ENCODE data around the gene TENM3. TPM values are rescaled to one million over a fixed set of nuclear protein-coding genes. Genes with fewer than 3 reads are reported as not detected.

TENM3 gene
- total and polyA plus RNA-seq, 5 experiments from 2014 or later, result not detected

- H3K27ac Mint-ChIP-seq, result no peak overlapping the region
- no peaks in the 10 kb centered on the region for H3K9me3 Mint-ChIP-seq
Measured at GRCh38 chr4:182489607-182490006, 246.4 kb downstream of the TENM3 start.

GRCh38 chr4:182491719-182492118 is 248.5 kb downstream of the TENM3 start:
- Mint-ChIP-seq H3K36me3 (no peaks in the 10 kb centered on the region), H3K4me1 (peaks cover 0 to 5% (median 2%) of the 10 kb centered on the region in 4 donors), H3K4me3 (no peak overlapping the region), H3K27me3 (peaks cover 1 to 6% (median 5%) of the 10 kb centered on the region in 5 donors), H3K9me3 (no peaks in the 10 kb centered on the region), H3K27ac (no peak overlapping the region)
- ATAC-seq, result no peak
- POLR2A ChIA-PET, result no interaction called here
- no peak for DNase-seq

More at GRCh38 chr4:182489607-182490006, 246.4 kb downstream of the TENM3 start:
- H3K36me3 Mint-ChIP-seq, result no peaks in the 10 kb centered on the region
- H3K4me1 Mint-ChIP-seq, result peaks cover 0 to 5% (median 2%) of the 10 kb centered on the region in 4 donors
- POLR2A ChIA-PET, result no interaction called here
- no peak for DNase-seq
- no peak for ATAC-seq
- H3K4me3 Mint-ChIP-seq, result no peak overlapping the region
- peaks cover 0 to 9% (median 6%) of the 10 kb centered on the region in 5 donors for H3K27me3 Mint-ChIP-seq

- POLR2A ChIA-PET, result no interaction called here
- Mint-ChIP-seq H3K27ac (no peak overlapping the region), H3K9me3 (no peaks in the 10 kb centered on the region), H3K4me3 (no peak overlapping the region), H3K27me3 (peaks cover 1 to 7% (median 5%) of the 10 kb centered on the region in 5 donors), H3K4me1 (peaks cover 0 to 5% (median 2%) of the 10 kb centered on the region in 4 donors), H3K36me3 (no peaks in the 10 kb centered on the region)
- DNase-seq, result no peak
- ATAC-seq, result no peak
Measured at GRCh38 chr4:182492423-182492822, 249.2 kb downstream of the TENM3 start.

- Mint-ChIP-seq H3K4me1 (peaks cover 0 to 5% (median 2%) of the 10 kb centered on the region in 4 donors), H3K36me3 (no peaks in the 10 kb centered on the region), H3K4me3 (no peak overlapping the region), H3K9me3 (no peaks in the 10 kb centered on the region), H3K27me3 (peaks cover 1 to 10% (median 7%) of the 10 kb centered on the region in 5 donors), H3K27ac (no peak overlapping the region)
- ATAC-seq (no peak), DNase-seq (no peak)
- POLR2A ChIA-PET, result no interaction called here
Measured at GRCh38 chr4:182493377-182493776, 250.2 kb downstream of the TENM3 start.

GRCh38 chr4:182494103-182494502 is 250.9 kb downstream of the TENM3 start:
- Mint-ChIP-seq H3K36me3 (no peaks in the 10 kb centered on the region), H3K4me1 (peaks cover 0 to 5% (median 2%) of the 10 kb centered on the region in 4 donors), H3K27me3 (peaks cover 7 to 10% (median 8%) of the 10 kb centered on the region in 5 donors), H3K4me3 (no peak overlapping the region), H3K9me3 (no peaks in the 10 kb centered on the region), H3K27ac (no peak overlapping the region)
- DNase-seq, result no peak
- POLR2A ChIA-PET, result no interaction called here
- ATAC-seq, result no peak

GRCh38 chr4:182495031-182495430 is 251.8 kb downstream of the TENM3 start:
- Mint-ChIP-seq H3K4me1 (peaks cover 0 to 5% (median 2%) of the 10 kb centered on the region in 4 donors), H3K9me3 (no peaks in the 10 kb centered on the region), H3K4me3 (no peak overlapping the region), H3K27me3 (peaks cover 7 to 18% (median 9%) of the 10 kb centered on the region in 5 donors), H3K27ac (no peak overlapping the region), H3K36me3 (no peaks in the 10 kb centered on the region)
- no peak for ATAC-seq
- POLR2A ChIA-PET, result no interaction called here
- no peak for DNase-seq

- ATAC-seq, result no peak
- DNase-seq, result no peak
- no peaks in the 10 kb centered on the region for H3K36me3 Mint-ChIP-seq
- H3K9me3 Mint-ChIP-seq, result no peaks in the 10 kb centered on the region
- no peak overlapping the region for H3K4me3 Mint-ChIP-seq
- H3K27ac Mint-ChIP-seq, result no peak overlapping the region
- peaks cover 4 to 21% (median 7%) of the 10 kb centered on the region in 5 donors for H3K27me3 Mint-ChIP-seq
- H3K4me1 Mint-ChIP-seq, result peaks cover 0 to 5% (median 2%) of the 10 kb centered on the region in 4 donors
- POLR2A ChIA-PET, result no interaction called here
Measured at GRCh38 chr4:182495645-182496385, 252.6 kb downstream of the TENM3 start.

- DNase-seq (no peak), ATAC-seq (no peak)
- Mint-ChIP-seq H3K9me3 (no peaks in the 10 kb centered on the region), H3K27ac (no peak overlapping the region), H3K4me1 (peaks cover 0 to 5% (median 2%) of the 10 kb centered on the region in 4 donors), H3K27me3 (peaks cover 4 to 21% (median 5%) of the 10 kb centered on the region in 5 donors), H3K36me3 (no peaks in the 10 kb centered on the region), H3K4me3 (no peak overlapping the region)
- POLR2A ChIA-PET, result no interaction called here
Measured at GRCh38 chr4:182496408-182496807, 253.2 kb downstream of the TENM3 start.

GRCh38 chr4:182502064-182502463 is 258.9 kb downstream of the TENM3 start:
- Mint-ChIP-seq H3K27me3 (peaks cover 6 to 43% (median 14%) of the 10 kb centered on the region in 5 donors), H3K27ac (no peak overlapping the region), H3K4me3 (no peak overlapping the region), H3K36me3 (no peaks in the 10 kb centered on the region), H3K9me3 (no peaks in the 10 kb centered on the region), H3K4me1 (no peaks in the 10 kb centered on the region)
- ATAC-seq (no peak), DNase-seq (no peak)
- POLR2A ChIA-PET, result no interaction called here

GRCh38 chr4:182504463-182504862 is 261.3 kb downstream of the TENM3 start:
- H3K4me3 Mint-ChIP-seq, result no peak overlapping the region
- no peak for DNase-seq
- H3K4me1 Mint-ChIP-seq, result no peaks in the 10 kb centered on the region
- H3K36me3 Mint-ChIP-seq, result no peaks in the 10 kb centered on the region
- no peak overlapping the region for H3K27ac Mint-ChIP-seq
- no peaks in the 10 kb centered on the region for H3K9me3 Mint-ChIP-seq
- peaks cover 2 to 38% (median 9%) of the 10 kb centered on the region in 5 donors for H3K27me3 Mint-ChIP-seq
- no peak for ATAC-seq
- POLR2A ChIA-PET, result no interaction called here

- DNase-seq (no peak), ATAC-seq (no peak)
- POLR2A ChIA-PET, result no interaction called here
- Mint-ChIP-seq H3K4me3 (no peak overlapping the region), H3K36me3 (no peaks in the 10 kb centered on the region), H3K9me3 (no peaks in the 10 kb centered on the region), H3K4me1 (no peaks in the 10 kb centered on the region), H3K27me3 (peaks cover 4 to 29% (median 9%) of the 10 kb centered on the region in 5 donors), H3K27ac (no peak overlapping the region)
Measured at GRCh38 chr4:182507805-182508204, 264.6 kb downstream of the TENM3 start.

- DNase-seq, result no peak
- no peak for ATAC-seq
- Mint-ChIP-seq H3K27ac (no peak overlapping the region), H3K4me3 (no peak overlapping the region), H3K36me3 (no peaks in the 10 kb centered on the region), H3K27me3 (peaks cover 2 to 4% (median 3%) of the 10 kb centered on the region in 5 donors), H3K9me3 (no peaks in the 10 kb centered on the region), H3K4me1 (no peaks in the 10 kb centered on the region)
- POLR2A ChIA-PET, result no interaction called here
Measured at GRCh38 chr4:182510836-182511235, 267.6 kb downstream of the TENM3 start.

- Mint-ChIP-seq H3K4me1 (no peaks in the 10 kb centered on the region), H3K27ac (no peak overlapping the region), H3K27me3 (peaks cover 0 to 3% (median 0%) of the 10 kb centered on the region in 5 donors), H3K36me3 (no peaks in the 10 kb centered on the region), H3K9me3 (peaks cover 0 to 2% (median 0%) of the 10 kb centered on the region in 9 donors), H3K4me3 (no peak overlapping the region)
- POLR2A ChIA-PET, result no interaction called here
- no peak for DNase-seq
- ATAC-seq, result no peak
Measured at GRCh38 chr4:182513587-182514291, 270.5 kb downstream of the TENM3 start.

All from naive thymus-derived CD8-positive, alpha-beta T cell (primary cell).